ENCODE results near the gene AGT.

The AGT gene

DNA sequence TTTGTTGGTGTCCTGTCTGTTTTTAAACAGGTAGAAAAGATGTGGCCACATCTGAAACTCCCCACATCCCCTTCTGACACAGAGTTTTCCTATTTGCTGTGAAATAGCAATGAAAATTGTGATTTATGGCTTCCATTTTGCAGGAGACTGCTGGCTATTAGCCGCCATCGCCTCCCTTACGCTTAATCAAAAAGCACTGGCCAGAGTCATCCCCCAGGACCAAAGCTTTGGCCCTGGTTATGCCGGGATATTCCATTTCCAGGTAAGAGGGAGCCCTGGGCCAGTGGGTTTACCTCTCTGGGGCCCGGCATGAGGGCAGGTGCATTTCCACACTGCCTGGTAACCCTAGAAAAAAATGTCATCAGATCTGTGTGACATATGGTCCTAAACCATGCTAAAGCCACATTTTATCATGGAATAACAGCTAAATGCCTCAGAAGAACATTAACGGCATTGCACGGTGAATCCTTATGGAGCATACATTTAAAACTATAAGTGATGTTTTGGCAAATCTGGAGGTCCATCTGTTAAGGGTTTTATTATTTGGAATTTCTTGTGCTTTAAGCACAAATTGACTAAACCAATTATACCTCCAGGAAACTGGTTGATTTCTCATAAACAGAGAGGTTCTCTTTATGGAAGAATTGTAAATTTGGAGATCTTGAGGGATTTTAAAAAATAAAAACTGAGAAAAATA is 45.6 kb upstream of the AGT start:
- Histone ChIP-seq H3K4me2 (ENCODE audit: low read length) (no peak overlapping the region), H3F3A (ENCODE audit: insufficient read depth, low read length) (no peaks in the 10 kb centered on the region), H3K36me3 (ENCODE audit: insufficient read depth, low read length) (no peaks in the 10 kb centered on the region; the same call in 1 of the 2 replicates), H3K4me3 (ENCODE audit: low read depth, low read length, poor library complexity, severe bottlenecking) (no peak overlapping the region), H3K27ac (ENCODE audit: low read depth, low read length, poor library complexity, severe bottlenecking) (no peak overlapping the region), H3K27me3 (ENCODE audit: insufficient read depth, low read length) (0 out of 2 replicates have a peak, but pooled peaks cover 3% of the 10 kb centered on the region), H3K9me3 (ENCODE audit: low read length) (no peaks in the 10 kb centered on the region), H3K79me2 (ENCODE audit: insufficient read depth, low read length) (no peaks in the 10 kb centered on the region), H3K9ac (ENCODE audit: low read length) (no peak overlapping the region), H4K20me1 (ENCODE audit: insufficient read depth, low read length) (no peaks in the 10 kb centered on the region), H2AFZ (ENCODE audit: low read length) (no peak overlapping the region), H3K9me2 (ENCODE audit: low read depth, low read length) (no peaks in the 10 kb centered on the region), H3K4me1 (ENCODE audit: insufficient read depth, low read length, severe bottlenecking) (no peaks in the 10 kb centered on the region)
- TF ChIP-seq, protein P1, sequence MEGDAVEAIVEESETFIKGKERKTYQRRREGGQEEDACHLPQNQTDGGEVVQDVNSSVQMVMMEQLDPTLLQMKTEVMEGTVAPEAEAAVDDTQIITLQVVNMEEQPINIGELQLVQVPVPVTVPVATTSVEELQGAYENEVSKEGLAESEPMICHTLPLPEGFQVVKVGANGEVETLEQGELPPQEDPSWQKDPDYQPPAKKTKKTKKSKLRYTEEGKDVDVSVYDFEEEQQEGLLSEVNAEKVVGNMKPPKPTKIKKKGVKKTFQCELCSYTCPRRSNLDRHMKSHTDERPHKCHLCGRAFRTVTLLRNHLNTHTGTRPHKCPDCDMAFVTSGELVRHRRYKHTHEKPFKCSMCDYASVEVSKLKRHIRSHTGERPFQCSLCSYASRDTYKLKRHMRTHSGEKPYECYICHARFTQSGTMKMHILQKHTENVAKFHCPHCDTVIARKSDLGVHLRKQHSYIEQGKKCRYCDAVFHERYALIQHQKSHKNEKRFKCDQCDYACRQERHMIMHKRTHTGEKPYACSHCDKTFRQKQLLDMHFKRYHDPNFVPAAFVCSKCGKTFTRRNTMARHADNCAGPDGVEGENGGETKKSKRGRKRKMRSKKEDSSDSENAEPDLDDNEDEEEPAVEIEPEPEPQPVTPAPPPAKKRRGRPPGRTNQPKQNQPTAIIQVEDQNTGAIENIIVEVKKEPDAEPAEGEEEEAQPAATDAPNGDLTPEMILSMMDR (IDR thresholded peaks at IDR 0.05; ENCODE audit: low read length) = no peak
- TF ChIP-seq EZH2 (IDR thresholded peaks at IDR 0.05; ENCODE audit: borderline replicate concordance, low read length) = no peak

DNA sequence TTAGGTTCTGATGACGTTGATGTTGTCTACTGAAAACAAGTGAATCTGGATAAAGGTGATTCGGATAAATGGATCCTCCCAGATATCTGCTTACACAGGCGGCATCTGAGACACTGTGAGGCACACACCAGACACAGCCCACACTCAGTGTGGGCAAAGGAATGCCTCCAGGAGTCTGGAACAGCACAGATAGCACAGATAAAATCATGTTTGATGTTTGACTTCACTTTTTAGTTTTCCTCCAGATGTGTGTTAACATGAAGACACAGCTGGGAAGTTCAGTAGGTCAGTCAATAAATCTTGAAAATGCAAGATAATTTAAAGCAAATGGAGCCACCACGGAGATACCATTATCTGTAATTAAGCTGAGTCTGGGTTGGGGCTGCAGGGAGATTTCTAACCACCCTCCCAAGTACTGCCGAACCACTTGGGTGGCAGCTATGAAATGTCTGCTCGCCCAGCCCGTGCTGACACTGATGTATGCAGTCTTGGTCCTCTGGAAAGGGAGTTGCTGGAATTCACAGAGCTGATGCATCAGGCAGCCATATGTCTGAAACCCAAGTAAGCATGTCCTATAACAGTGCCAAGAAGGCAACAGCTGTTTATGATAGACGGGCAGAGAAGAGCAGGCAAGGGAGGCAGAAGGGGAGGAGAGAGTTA is 44.9 kb upstream of the AGT start:
- Histone ChIP-seq H2AFZ (ENCODE audit: low read length) (no peak overlapping the region), H3K36me3 (ENCODE audit: insufficient read depth, low read length) (no peaks in the 10 kb centered on the region; the same call in 1 of the 2 replicates), H3F3A (ENCODE audit: insufficient read depth, low read length) (no peaks in the 10 kb centered on the region), H3K4me1 (ENCODE audit: insufficient read depth, low read length, severe bottlenecking) (peaks cover 1% of the 10 kb centered on the region), H3K79me2 (ENCODE audit: insufficient read depth, low read length) (no peaks in the 10 kb centered on the region), H3K9ac (ENCODE audit: low read length) (no peak overlapping the region), H4K20me1 (ENCODE audit: insufficient read depth, low read length) (no peaks in the 10 kb centered on the region), H3K9me2 (ENCODE audit: low read depth, low read length) (no peaks in the 10 kb centered on the region), H3K4me2 (ENCODE audit: low read length) (no peak overlapping the region), H3K27me3 (ENCODE audit: insufficient read depth, low read length) (0 out of 2 replicates have a peak, but pooled peaks cover 3% of the 10 kb centered on the region), H3K27ac (ENCODE audit: low read depth, low read length, poor library complexity, severe bottlenecking) (no peak overlapping the region), H3K4me3 (ENCODE audit: low read depth, low read length, poor library complexity, severe bottlenecking) (no peak overlapping the region), H3K9me3 (ENCODE audit: low read length) (no peaks in the 10 kb centered on the region)
- no peak for TF ChIP-seq EZH2 (IDR thresholded peaks at IDR 0.05; ENCODE audit: borderline replicate concordance, low read length)
- TF ChIP-seq, protein P1 (IDR thresholded peaks at IDR 0.05; ENCODE audit: low read length) = no peak

DNA sequence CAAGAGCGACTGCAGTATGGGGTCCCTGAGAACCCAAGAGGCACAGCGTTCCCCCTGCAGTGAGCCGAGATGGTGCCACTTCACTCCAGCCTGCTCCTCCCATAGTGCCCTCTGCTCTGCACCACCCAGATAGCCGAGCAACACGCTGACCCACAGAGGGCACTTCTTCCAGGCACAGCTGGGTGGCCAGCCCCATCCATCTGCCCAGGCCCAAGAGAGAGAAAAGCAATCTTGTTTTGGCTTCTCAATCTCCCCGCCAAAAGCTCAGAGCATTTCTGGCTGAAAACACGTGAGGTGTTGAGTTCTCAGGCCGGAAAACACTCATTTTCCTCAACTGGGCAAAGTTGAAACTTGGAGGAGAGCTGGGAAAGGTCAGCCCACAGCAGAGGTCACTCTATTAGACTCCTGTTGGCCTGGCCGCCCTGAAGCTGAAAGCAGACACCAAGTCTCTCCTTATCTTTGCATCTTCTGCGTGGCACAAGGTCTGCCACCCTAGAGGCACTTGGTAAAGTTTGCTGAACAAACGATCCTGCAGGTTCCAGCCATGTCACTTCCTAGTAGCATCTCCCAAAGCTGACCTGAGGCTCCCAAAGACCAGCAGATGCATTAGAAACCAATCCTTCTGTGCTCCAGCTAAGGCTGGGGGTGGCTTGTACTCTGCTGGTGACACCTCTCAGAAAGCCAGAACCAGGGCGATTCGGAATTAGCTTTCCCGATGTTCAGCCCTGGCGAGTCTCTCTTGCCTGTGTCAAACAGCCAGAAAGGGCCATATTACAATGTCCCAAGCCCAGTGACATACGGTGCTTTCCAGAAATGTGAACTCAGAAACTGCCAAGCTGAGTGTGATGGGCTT is 44.2 kb upstream of the AGT start:
- Histone ChIP-seq H3K79me2 (ENCODE audit: insufficient read depth, low read length) (no peaks in the 10 kb centered on the region), H3K4me1 (ENCODE audit: insufficient read depth, low read length, severe bottlenecking) (peaks cover 9% of the 10 kb centered on the region), H3K4me3 (ENCODE audit: low read depth, low read length, poor library complexity, severe bottlenecking) (no peak overlapping the region), H2AFZ (ENCODE audit: low read length) (no peak overlapping the region), H3K9me3 (ENCODE audit: low read length) (no peaks in the 10 kb centered on the region), H3K9me2 (ENCODE audit: low read depth, low read length) (no peaks in the 10 kb centered on the region), H3K9ac (ENCODE audit: low read length) (no peak overlapping the region), H3K4me2 (ENCODE audit: low read length) (no peak overlapping the region), H3K27ac (ENCODE audit: low read depth, low read length, poor library complexity, severe bottlenecking) (no peak overlapping the region), H3K36me3 (ENCODE audit: insufficient read depth, low read length) (no peaks in the 10 kb centered on the region), H4K20me1 (ENCODE audit: insufficient read depth, low read length) (no peaks in the 10 kb centered on the region), H3K27me3 (ENCODE audit: insufficient read depth, low read length) (0 out of 2 replicates have a peak, but pooled peaks cover 3% of the 10 kb centered on the region), H3F3A (ENCODE audit: insufficient read depth, low read length) (no peaks in the 10 kb centered on the region)
- TF ChIP-seq EZH2 (IDR thresholded peaks at IDR 0.05; ENCODE audit: borderline replicate concordance, low read length) = no peak
- TF ChIP-seq, protein P1 (IDR thresholded peaks at IDR 0.05; ENCODE audit: low read length) = no peak
